ENCODE results near the gene FOXP2.

- TF ChIP-seq CTCF (IDR thresholded peaks at IDR 0.05; ENCODE audit: poor library complexity) (no peak), EZH2phosphoT487 (IDR thresholded peaks at IDR 0.05; ENCODE audit: low read depth, severe bottlenecking, unreplicated experiment) (no peak), EZH2 (IDR thresholded peaks at IDR 0.05; ENCODE audit: borderline replicate concordance) (no peak)
Observed at GRCh38 chr7:114412548-114412947, 2.1 kb upstream of the FOXP2 start.
